HG03439 (cell line): ENCODE data around the gene ADGB.
A peak's percentile ranks its signal among the peaks of the same experiment; 100 is the strongest.
"Not testable (repeated sequence)": the region's sequence is repeated elsewhere in the genome, so short reads cannot be mapped to it uniquely, and the experiment has no call there.

Experiments
- ATAC-seq: cut with Tn5 transposase; IDR thresholded peaks from one replicate; pipeline ENCODE4 v1.9.1; 2021; ENCODE audit warnings: mild to moderate bottlenecking, moderate library complexity; ENCODE audit not compliant: unreplicated experiment

Gene ADGB

DNA sequence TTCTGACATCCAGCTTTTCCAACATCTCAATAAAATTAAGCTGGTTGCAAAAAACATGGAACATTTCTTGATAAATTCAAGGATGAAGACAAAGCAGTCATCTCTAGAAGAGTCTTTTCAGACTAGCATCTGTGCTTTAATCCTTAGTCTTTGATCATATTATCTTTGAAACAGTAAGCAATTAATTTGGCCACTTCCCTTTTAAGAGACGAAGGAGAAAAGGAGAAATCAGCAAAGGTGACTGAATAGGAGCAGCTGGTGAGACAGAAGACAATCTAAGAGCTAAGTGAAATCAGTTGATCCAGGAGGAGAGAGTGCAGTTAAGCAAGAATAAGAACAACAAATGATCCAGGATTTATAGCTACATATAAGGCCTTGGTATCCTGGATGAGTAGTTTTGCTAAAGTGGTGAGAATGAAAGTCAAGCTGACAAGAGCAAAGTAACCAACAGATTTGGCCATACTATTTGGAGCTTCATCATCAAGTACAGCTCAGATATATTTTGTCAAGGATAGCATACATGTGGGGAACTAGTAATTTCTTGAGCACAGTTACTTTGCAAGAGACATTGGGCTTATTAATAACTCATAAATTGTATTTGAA, 215.5 kb downstream of the ADGB start:
- no peak for ATAC-seq

- ATAC-seq = not testable (repeated sequence)
Observed at GRCh38 chr6:146815511-146816462, 217.0 kb downstream of the ADGB start.

DNA sequence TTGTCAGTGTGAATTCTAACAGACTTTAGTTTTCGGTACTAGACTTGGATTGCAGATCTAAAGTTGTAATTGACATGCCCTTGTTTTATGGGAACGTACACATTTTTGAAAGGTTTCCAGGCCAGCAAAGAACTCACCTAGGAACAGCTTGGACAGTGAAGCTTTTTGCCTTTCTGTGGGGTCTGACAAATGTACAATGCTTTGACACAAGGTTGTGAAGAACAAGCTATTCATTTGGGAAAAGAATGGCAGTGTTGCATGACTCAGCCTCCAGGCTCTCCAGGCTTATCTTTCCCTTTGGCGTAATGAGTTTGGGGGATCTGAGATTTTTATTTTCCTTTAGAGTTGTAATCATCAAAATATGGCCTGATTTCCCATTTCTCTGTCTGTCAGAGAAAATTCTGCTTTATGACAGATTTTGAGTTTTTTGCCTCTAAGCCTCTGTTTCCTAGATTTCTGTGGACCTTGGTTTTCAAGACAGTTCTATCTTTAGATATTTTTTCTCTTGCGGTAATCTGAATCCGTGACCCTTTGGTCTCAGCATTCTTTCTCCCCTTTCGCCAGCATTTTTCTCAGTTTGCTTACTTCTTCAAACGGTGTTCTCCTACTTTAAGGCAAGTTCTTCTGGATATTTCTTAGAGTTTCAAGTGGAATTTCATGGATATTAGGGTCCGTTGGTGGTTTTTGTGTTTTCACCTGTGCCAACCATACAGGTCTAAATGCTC, 221.0 kb downstream of the ADGB start:
- ATAC-seq = no peak

DNA sequence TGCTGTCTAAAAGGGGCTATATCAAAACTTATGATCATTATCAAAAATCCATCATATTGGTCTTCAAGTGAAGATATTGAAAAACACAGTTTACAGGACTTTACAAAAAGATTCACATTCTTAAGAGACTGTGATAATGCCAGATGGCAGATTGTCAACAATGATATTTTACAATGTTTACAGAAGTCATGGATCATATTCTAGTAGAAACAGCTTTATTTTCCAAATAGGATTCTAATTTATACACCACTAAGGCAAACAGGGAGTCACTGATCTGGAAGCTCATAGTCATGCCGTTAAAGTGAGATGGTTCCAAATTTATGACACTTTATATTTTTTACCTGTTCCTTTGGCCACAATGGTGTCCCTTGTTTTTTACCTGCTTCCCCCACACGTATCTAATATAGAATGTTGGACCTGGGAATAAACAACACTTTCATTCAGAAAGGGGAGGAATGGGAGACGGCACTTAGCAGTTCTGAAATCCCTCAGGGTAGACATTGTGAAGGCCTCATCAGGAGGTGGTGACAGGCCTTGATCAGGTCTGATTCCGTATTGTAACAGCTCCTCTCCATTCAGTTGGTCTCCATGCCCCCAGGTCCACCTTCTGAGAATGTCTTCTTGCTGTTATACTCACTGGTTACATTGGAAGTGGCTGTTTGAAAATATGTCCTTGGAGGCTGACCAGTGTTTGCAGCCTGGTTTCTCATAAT, 228.6 kb downstream of the ADGB start:
- no peak for ATAC-seq

- ATAC-seq = no peak
Observed at GRCh38 chr6:146829792-146830565, 231.2 kb downstream of the ADGB start.

- no peak for ATAC-seq
Observed at GRCh38 chr6:146833157-146833556, 234.4 kb downstream of the ADGB start.

DNA sequence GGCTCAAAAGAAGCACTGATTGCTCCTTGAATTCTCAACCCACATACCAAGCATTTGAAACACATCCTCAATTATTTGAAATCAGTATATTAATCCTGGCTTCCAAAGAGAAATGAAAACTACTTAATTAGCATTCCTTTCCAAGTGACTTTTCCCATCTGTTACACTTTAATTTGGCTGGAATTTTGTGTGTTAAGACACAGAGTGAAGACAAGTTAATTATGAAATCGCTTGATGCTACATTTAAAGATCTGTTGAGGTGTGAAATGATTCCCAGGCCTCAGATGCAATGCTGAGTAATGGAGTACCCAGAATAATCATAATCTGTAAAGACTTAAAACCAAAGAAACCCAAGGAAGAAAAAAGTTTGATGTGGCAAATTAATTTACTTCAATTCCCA, 241.4 kb downstream of the ADGB start:
- no peak for ATAC-seq

- ATAC-seq = no peak
Observed at GRCh38 chr6:146840641-146841040, 241.9 kb downstream of the ADGB start.

GRCh38 chr6:146847426-146847825, 248.7 kb downstream of the ADGB start:
- ATAC-seq = no peak

- no peak for ATAC-seq
Observed at GRCh38 chr6:146850238-146850896, 251.6 kb downstream of the ADGB start.

GRCh38 chr6:146850981-146851380, 252.2 kb downstream of the ADGB start:
- ATAC-seq = no peak

- no peak for ATAC-seq
Observed at GRCh38 chr6:146851837-146852236, 253.1 kb downstream of the ADGB start.

DNA sequence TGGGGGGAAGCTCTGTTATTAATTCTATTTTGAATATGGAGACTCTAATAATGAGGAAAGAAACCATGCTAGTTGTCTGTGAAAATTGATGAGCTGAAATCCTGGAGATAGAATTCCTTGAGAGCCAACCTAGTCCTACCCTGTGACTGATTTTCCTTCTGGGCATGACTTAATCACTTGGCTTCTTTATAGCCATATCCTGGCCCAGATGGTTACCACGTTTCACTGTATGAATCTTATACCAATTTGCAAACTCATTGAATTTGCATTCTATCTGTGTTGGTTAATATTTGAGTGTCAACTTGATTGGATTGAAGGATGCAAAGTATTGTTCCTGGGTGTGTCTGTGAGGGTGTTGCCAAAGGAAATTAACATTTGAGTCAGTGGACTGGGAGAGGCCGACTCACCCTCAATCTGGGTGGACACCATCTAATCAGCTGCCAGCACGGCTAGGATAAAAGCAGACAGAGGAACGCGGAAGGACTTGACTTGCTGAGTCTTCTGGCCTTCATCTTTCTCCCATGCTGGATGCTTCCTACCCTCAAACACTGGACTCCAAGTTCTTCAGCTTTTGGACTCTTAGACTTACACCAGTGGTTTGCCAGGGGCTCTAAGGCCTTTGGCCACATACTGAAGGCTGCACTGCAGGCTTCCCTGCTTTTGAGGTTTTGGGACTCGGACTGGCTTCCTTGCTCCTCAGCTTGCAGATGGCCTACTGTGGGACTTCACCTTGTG, 255.9 kb downstream of the ADGB start:
- not testable (repeated sequence) for ATAC-seq

- no peak for ATAC-seq
Observed at GRCh38 chr6:146855889-146856288, 257.1 kb downstream of the ADGB start.

GRCh38 chr6:146856296-146856695, 257.5 kb downstream of the ADGB start:
- peak; percentile 56 for ATAC-seq

GRCh38 chr6:146857180-146857979, 258.6 kb downstream of the ADGB start:
- peak; percentile 93 for ATAC-seq

DNA sequence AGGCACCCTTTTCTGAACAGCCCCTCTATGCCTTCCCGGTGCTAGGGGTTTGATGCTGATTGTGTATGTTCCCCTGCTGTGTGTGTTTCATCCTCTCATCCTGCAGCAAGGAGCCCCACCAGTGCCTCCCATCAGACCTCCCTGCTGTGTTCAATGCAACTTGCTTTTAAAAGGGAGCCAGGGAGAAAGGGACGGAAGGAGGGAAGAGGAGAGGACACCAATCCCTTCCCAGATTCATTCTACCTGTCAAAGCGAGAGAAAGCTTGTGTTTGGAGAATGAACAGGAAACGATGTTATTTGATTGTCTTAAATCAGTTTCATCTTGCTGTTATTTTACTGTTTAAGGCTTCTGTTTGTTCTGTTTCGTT, 259.2 kb downstream of the ADGB start:
- ATAC-seq = peak; percentile 26

DNA sequence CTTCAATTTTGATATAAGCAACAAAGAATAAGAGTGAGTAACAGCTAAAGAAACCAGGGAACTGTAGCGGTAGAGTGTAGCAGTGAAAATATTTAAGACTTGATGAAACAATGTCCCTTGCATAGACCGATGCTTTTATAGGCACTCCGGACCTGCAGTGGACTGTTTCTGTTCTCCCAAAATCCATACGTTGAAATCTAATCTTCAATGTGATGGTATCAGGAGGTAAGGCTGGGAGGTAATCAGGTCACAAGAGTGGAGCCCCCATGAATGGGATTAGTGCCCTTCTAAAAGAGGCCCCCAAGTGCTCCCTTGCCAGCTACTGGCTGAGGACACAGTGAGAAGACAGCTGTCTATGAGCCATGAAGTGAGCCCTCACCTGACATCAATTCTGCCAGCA, 260.4 kb downstream of the ADGB start:
- ATAC-seq = no peak
